HG03060 (cell line): Measurements from ENCODE around the gene CCDC197.
A peak's percentile ranks its signal among the peaks of the same experiment; 100 is the strongest.

ENCODE experiments used
- ATAC-seq: cut with Tn5 transposase; IDR thresholded peaks from one replicate; pipeline ENCODE4 v1.9.1; 2021; ENCODE audit warnings: low read depth, moderate number of reproducible peaks; ENCODE audit not compliant: unreplicated experiment

The CCDC197 gene

DNA sequence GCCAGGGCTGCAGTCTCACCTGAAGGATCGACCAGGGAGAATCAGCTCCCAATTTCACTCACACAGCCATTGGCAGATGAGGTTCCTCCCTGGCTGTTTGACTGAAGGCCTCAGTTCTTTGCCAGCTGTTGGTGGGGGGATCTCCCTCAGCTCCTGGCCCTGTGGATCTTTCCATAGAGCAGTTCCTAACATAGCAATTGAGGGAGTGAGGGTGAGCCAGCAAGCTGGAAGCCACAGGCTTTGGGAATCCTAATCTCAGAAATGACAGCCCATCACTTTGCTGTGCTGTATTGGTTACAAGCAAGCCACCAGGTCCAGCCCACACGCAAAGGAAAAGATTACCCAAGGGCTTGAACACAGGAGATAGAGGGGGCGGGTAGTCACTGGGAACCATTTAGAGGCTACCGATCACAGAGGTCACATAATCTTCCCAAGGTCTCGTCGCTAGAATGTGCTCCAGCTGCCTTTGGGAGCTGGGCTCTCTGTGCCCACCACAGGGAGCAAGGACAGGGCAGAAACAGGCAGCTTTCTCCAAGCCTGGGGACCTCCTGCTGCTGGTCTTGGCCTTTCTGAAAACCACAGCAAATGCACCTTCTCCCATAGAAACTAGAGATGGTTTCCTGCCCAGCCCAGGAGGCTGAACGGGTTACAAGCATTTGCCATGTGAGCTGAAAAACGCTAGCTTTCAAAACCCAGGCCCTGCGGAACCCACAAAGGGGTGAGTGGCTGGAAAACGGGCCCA is 24.5 kb downstream of the CCDC197 start:
- ATAC-seq: no peak

GRCh38 chr14:94022532-94023411 is 25.7 kb downstream of the CCDC197 start:
- no peak for ATAC-seq

DNA sequence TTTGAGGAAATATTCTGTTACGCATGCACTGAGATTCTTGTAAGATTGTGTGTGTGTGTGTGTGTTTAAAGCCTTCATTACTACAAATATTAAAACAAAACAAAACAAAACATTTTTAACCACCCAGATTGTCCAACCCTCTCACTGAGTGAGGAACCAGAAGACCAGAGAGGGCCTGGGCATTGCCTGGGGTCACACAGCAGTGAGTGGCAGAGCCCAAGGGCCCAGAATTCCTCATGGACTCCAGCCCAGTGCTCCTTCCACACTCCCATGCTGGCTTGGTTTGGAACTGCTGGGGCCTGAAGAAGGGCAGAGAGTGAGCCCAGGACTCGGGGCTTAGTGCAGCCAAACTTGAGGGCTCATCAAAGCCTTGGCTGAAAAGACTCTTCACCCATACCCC is 27.4 kb downstream of the CCDC197 start:
- ATAC-seq: no peak

- ATAC-seq: no peak
These were observed 28.6 kb downstream of the CCDC197 start for GRCh38 chr14:94025720-94026119.

GRCh38 chr14:94026173-94026888 is 29.2 kb downstream of the CCDC197 start, which contains the start of gene OTUB2:
TSS of gene OTUB2 (plus strand) at chr14:94026340. CDS start at chr14:94026538, 198 bp downstream.
- peak; percentile 96 for ATAC-seq

DNA sequence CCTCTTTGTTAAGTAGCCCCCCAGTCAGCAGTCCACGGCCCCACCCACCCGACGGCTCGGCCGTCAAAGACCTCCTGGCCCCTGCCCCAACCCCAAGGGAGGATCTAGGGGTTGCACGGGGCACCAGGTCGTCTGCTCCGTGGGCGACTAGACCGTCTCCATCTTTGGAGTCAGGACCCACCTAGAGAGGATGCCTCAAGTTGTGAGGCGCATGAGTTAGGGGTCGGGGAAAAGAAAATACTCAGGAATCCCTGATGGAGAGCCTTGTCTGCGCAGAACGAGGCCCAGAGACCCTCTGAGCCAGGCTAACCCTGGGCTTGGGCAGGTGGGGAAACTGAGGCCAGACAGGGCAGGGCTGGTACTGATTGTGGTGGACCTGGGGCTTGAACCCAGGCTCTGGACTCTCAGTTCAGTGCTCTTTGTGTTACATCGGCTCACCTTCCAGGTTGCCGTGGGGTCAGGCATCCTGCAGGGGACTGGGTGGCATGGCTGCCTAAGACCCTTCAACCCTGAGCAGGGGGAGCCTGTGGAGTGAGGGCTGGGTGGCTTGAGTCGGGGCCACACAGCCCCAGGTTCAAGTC is 29.9 kb downstream of the CCDC197 start:
- no peak for ATAC-seq

DNA sequence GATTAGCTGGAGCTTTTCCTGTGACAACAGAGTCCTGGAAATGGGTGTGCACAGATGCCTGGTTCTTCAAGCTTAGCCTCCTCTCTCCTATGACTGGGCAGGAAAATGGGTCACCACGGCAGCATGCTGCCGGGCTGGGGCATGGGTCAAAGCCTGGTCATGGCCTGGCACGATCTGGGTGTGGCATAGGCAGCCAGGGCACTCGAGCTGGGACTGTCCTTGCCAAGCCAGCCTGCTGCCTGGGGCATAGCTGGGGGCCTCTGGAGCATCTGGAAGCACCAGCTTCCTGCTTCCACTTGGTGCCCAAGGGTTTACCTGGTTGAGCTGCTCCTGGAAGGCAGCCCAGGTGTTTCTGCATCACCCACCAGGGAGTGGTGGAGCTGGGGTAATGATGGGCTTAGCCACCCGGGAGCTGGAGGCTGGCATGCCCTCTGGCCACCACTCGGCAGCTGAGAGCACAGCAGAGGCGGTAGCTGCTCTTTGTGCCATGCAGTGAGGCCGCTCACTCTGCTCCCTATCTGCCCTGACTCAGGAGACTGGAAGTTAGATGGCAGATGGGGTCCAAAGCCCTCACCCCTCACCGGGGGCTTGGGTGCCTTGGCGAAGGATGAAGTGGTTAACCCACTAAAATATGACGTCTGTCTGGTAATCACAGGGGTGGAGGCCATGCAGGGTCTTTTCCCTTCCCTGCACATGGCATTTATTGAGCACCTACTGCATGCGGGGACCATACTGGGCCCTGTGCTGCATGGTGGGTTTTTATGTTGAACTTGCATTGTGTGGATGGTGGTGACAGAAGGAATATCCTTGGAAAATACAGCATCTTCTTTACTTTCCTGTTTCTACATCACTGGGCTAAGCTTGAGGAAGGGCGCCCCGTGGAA is 30.7 kb downstream of the CCDC197 start:
- no peak for ATAC-seq

DNA sequence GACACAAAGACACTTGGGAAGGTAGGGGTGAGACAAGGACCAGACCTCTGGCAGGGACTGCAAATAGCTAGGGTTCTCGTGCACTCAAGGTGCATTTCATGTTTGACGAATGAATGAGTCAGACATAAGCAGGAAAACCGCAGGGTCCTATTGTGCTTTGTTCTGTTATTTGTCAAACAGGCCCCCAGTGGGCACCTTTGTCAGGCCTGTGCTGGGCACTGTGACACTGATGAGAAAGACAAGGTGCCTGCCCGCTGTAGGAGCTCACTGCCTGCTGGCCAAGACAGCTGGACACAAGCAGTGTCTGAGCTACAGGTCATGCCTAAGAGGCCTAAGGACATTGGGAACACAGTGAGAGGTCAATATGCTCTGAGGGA is 31.3 kb downstream of the CCDC197 start:
- peak; percentile 37 for ATAC-seq

DNA sequence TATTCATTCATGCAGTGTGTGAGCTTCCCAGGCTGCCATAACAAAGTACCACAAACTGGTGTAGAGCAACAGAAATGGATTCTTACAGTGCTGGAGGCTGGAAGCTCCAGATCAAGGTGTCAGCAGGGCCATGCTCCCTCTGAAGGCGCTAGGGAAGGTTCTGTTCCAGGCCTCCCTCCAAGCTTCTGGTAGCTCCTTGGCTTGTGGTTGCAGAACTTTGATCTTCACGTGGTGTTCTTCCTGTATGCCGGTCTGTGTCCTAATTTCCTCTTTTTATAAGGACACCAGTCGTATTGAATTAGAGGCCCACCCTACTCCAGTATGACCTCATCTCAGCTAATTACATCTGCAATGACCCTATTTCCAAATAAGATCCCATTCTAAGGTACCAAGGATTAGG is 32.2 kb downstream of the CCDC197 start:
- no peak for ATAC-seq

GRCh38 chr14:94029671-94030203 is 32.6 kb downstream of the CCDC197 start:
- ATAC-seq: no peak

DNA sequence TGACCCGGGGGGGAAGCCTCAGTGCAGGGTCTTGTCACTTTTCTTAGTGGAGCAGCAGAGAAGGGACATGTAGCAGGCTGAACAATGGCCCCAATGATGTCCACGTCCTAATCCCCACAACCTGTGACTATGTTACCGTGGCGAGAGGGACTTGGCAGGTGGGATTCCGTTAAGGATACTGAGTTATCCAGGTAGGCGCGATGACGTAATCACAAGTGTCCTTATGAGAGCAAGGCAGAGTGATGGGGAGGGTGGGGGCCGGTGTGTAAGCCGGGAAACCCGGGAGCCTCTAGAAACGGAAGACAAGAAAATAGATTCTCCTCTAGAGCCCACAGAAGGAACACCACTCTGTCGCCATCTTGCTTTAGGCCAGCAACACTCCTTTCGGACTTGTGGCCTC is 33.5 kb downstream of the CCDC197 start:
- ATAC-seq: no peak

GRCh38 chr14:94031161-94031882 is 34.2 kb downstream of the CCDC197 start:
- ATAC-seq: no peak

- no peak for ATAC-seq
These were observed 34.8 kb downstream of the CCDC197 start for GRCh38 chr14:94031883-94032279.

DNA sequence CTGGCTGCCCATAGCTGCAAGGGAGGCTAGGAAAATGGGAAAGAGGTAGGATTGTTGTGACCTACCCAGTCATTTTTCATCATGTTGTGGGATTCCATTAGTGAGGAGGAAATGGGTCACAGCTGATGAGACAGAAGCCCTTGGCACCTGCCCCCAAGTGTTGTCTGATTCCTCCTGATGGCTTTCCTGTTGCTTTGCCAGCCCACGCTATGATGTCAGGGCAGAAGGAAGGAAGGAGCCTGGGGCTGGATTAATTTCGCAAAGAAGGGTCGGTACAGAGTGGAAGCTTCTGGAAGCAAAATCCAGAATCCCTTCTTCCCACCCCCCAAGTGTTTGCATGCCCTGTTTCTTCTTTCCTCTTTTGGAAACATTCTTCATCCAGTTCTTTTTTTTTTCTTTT is 37.8 kb downstream of the CCDC197 start:
- ATAC-seq: no peak

DNA sequence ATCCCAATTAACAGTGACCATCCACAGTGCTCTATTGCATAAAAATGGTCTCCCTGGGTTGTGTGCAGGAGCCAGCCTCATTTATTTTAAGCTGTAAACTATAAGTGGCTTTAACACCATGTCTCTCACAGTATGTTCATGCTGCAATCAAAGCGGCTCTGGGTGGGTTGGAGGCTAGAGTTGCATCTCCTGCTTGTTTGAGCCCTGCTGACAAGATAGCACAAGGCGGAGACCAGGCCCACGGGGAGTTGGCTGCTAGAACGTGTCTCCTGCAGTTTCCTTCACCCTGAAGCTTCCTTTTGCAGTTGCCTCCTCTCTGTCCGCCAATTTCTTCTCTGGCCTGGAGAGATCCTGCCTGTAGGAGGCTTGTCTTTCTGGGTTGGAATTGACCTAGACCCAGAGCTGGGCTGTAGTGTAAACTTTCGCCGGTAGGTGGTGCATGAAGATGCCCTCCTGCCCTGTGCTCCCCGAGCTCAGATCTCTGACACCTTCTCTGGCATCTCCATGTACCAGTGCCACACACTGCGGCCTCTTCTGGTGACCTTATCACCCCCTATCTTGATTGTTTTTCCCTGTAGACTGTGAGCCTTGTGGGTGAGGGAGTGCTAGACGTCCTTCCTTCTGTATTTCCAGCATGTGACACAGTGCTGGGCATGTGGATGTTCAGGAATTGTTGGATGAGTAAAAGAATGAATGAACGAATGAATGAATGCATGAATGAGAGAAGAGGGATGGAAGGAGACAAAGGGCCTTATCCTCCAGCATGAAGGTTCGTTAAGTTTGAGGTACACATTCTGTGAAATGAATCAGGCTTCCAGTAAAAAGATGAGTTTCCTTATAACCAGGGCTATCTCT is 39.4 kb downstream of the CCDC197 start:
- ATAC-seq: peak; percentile 69

- no peak for ATAC-seq
These were observed 40.9 kb downstream of the CCDC197 start for GRCh38 chr14:94037954-94038353.

- ATAC-seq: no peak
These were observed 41.4 kb downstream of the CCDC197 start for GRCh38 chr14:94038510-94038909.
